ENCODE results near the gene VIPR2.

VIPR2 gene

GRCh38 chr7:158997471-158997870, 147.2 kb downstream of the VIPR2 start:
- Histone ChIP-seq H3K9me3 (no peaks in the 10 kb centered on the region), H3K27ac (no peak overlapping the region), H3K4me1 (ENCODE audit: control insufficient read depth in 1 of 2, insufficient read depth in 1 of 2, low read depth in 1 of 2, low read length in 1 of 2) (no peaks in the 10 kb centered on the region), H3K27me3 (peaks cover 52% of the 10 kb centered on the region), H3K36me3 (no peaks in the 10 kb centered on the region), H3K4me3 (ENCODE audit: low read depth in 1 of 2, low read length in 1 of 2) (no peak overlapping the region)
- TF ChIP-seq CTCF (IDR thresholded peaks at IDR 0.05): no peak

- no peak overlapping the region for H3K4me3 ChIP-seq (ENCODE audit: low read depth in 1 of 2, low read length in 1 of 2)
- no peaks in the 10 kb centered on the region for H3K36me3 ChIP-seq
- peaks cover 56% of the 10 kb centered on the region for H3K27me3 ChIP-seq
- H3K4me1 ChIP-seq (ENCODE audit: control insufficient read depth in 1 of 2, insufficient read depth in 1 of 2, low read depth in 1 of 2, low read length in 1 of 2): no peaks in the 10 kb centered on the region
- no peak overlapping the region for H3K27ac ChIP-seq
- no peaks in the 10 kb centered on the region for H3K9me3 ChIP-seq
- TF ChIP-seq CTCF (IDR thresholded peaks at IDR 0.05): no peak
Measured at GRCh38 chr7:158997110-158997453, 147.6 kb downstream of the VIPR2 start.

GRCh38 chr7:158996214-158997109, 148.2 kb downstream of the VIPR2 start:
- Histone ChIP-seq H3K4me3 (ENCODE audit: low read depth in 1 of 2, low read length in 1 of 2) (no peak overlapping the region), H3K36me3 (no peaks in the 10 kb centered on the region), H3K27ac (no peak overlapping the region), H3K27me3 (peaks cover 62% of the 10 kb centered on the region), H3K4me1 (ENCODE audit: control insufficient read depth in 1 of 2, insufficient read depth in 1 of 2, low read depth in 1 of 2, low read length in 1 of 2) (no peaks in the 10 kb centered on the region), H3K9me3 (no peaks in the 10 kb centered on the region)
- TF ChIP-seq CTCF (IDR thresholded peaks at IDR 0.05): no peak

GRCh38 chr7:158995514-158995913, 149.2 kb downstream of the VIPR2 start:
- Histone ChIP-seq H3K27ac (no peak overlapping the region), H3K27me3 (peaks cover 71% of the 10 kb centered on the region), H3K36me3 (no peaks in the 10 kb centered on the region), H3K4me1 (ENCODE audit: control insufficient read depth in 1 of 2, insufficient read depth in 1 of 2, low read depth in 1 of 2, low read length in 1 of 2) (no peaks in the 10 kb centered on the region), H3K4me3 (ENCODE audit: low read depth in 1 of 2, low read length in 1 of 2) (no peak overlapping the region), H3K9me3 (no peaks in the 10 kb centered on the region)
- no peak for TF ChIP-seq CTCF (IDR thresholded peaks at IDR 0.05)

- Histone ChIP-seq H3K27ac (no peak overlapping the region), H3K4me1 (ENCODE audit: control insufficient read depth in 1 of 2, insufficient read depth in 1 of 2, low read depth in 1 of 2, low read length in 1 of 2) (no peaks in the 10 kb centered on the region), H3K9me3 (no peaks in the 10 kb centered on the region), H3K36me3 (no peaks in the 10 kb centered on the region), H3K27me3 (peaks cover 78% of the 10 kb centered on the region), H3K4me3 (ENCODE audit: low read depth in 1 of 2, low read length in 1 of 2) (no peak overlapping the region)
- TF ChIP-seq CTCF (IDR thresholded peaks at IDR 0.05): no peak
Measured at GRCh38 chr7:158994687-158995086, 150.0 kb downstream of the VIPR2 start.

All from neutrophil (primary cell).